ENCODE results near the gene MRS2. TPM values are rescaled to one million over a fixed set of nuclear protein-coding genes. Genes with fewer than 3 reads are reported as not detected.
"Not testable (repeated sequence)": the region's sequence is repeated elsewhere in the genome, so short reads cannot be mapped to it uniquely, and the experiment has no call there.

MRS2 gene
- total RNA-seq, 1 donor from 2014 or later, result 27.5 TPM

DNA sequence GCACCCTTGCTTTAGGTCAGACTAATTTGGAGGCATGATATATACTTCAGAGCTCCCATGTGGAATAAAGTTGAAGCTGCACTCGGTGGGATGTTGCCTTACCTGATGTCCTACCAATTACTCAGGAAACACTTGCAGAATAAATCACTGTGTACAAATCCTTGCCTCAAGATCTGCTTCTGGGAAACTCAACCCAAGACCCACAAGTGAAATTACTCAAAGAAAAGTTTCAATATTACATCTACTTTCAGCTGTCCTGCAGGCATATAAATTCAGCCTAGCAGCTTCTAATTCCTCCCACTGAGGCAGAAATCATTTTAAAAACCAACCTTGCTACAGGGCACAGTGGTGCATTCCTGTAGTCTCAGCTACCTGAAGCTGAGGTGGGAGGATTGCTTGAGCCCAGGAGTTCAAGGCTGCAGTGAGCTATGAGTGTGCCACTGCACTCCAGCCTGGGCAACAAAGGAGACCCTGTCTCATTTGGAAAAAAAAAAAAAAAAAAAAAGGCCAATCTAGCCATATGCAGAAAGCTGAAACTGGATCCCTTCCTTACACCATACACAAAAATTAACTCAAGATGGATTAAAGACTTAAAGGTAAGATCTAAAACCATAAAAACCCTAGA, 24.2 kb upstream of the MRS2 start:
- H3K9me3 Mint-ChIP-seq, result no peaks in the 10 kb centered on the region
- TF ChIP-seq, protein P1, sequence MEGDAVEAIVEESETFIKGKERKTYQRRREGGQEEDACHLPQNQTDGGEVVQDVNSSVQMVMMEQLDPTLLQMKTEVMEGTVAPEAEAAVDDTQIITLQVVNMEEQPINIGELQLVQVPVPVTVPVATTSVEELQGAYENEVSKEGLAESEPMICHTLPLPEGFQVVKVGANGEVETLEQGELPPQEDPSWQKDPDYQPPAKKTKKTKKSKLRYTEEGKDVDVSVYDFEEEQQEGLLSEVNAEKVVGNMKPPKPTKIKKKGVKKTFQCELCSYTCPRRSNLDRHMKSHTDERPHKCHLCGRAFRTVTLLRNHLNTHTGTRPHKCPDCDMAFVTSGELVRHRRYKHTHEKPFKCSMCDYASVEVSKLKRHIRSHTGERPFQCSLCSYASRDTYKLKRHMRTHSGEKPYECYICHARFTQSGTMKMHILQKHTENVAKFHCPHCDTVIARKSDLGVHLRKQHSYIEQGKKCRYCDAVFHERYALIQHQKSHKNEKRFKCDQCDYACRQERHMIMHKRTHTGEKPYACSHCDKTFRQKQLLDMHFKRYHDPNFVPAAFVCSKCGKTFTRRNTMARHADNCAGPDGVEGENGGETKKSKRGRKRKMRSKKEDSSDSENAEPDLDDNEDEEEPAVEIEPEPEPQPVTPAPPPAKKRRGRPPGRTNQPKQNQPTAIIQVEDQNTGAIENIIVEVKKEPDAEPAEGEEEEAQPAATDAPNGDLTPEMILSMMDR (IDR thresholded peaks at IDR 0.05; ENCODE audit: unreplicated experiment), result no peak
- H3K4me3 Mint-ChIP-seq, result no peak overlapping the region
- H3K4me1 Mint-ChIP-seq, result peaks cover 19% of the 10 kb centered on the region
- DNase-seq (ENCODE audit: low spot score in 2 of 2, unreplicated experiment in 2 of 2), result no peak
- H3K27me3 Mint-ChIP-seq (ENCODE audit: low read depth), result no peaks in the 10 kb centered on the region
- H3K27ac Mint-ChIP-seq, result no peak overlapping the region
- no peaks in the 10 kb centered on the region for H3K36me3 Mint-ChIP-seq

DNA sequence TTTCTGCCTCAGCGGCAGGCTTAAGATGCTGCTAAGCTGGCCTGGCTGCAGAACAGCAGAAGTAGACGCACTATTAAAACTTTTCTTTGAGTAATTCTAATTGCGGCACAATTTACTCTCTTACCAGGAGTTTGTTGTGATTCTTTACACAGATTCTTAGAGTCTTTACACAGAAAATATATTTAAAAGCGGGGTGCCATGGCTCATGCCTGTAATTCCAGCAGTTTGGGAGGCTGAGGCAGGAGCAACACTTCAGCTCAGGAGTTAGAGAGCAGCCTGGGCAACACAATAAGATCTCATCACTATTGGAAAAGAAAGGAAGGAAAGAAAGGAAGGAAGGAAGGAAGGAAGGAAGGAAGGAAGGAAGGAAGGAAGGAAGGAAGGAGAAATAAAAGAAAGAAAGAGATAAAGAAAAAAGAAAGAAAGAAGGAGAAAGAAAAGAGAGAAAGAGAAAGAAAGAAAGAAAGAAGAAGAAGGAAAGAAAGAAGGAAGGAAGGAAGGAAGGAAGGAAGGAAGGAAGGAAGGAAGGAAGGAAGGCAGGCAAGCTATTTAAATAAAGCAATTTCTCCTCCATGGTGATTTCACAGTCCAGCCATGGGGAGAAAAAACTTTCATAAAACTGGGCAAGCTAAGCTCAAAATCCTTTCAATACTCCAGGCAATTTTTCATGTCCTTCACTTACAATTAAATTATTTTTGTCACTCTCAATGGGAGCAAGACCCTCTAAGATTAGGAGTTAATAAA, 21.1 kb upstream of the MRS2 start:
- no peaks in the 10 kb centered on the region for H3K36me3 Mint-ChIP-seq
- H3K27me3 Mint-ChIP-seq (ENCODE audit: low read depth), result no peaks in the 10 kb centered on the region
- H3K27ac Mint-ChIP-seq, result no peak overlapping the region
- no peak for DNase-seq (ENCODE audit: low spot score in 2 of 2, unreplicated experiment in 2 of 2)
- TF ChIP-seq, protein P1 (IDR thresholded peaks at IDR 0.05; ENCODE audit: unreplicated experiment), result no peak
- peaks cover 14% of the 10 kb centered on the region for H3K4me1 Mint-ChIP-seq
- H3K9me3 Mint-ChIP-seq, result no peaks in the 10 kb centered on the region
- no peak overlapping the region for H3K4me3 Mint-ChIP-seq

DNA sequence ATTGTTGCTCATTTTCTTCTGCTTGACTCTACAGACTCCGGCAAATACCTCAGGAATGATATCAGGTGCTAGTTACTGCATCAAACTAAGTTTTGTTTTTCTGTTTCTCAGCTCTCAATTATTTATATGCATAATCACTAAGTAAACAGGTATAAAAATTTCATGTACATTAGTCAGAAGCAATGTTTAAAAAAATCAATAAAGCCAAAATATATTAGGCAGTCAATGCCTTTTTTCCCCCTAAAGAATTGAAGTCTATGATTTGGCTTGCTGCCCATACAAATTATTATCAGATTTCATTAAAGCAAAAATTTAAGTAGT, 20.6 kb upstream of the MRS2 start:
- DNase-seq (ENCODE audit: low spot score in 2 of 2, unreplicated experiment in 2 of 2), result no peak
- Mint-ChIP-seq H3K4me1 (peaks cover 9% of the 10 kb centered on the region), H3K4me3 (no peak overlapping the region), H3K27ac (no peak overlapping the region), H3K9me3 (no peaks in the 10 kb centered on the region), H3K36me3 (no peaks in the 10 kb centered on the region), H3K27me3 (ENCODE audit: low read depth) (no peaks in the 10 kb centered on the region)
- TF ChIP-seq, protein P1 (IDR thresholded peaks at IDR 0.05; ENCODE audit: unreplicated experiment), result no peak

DNA sequence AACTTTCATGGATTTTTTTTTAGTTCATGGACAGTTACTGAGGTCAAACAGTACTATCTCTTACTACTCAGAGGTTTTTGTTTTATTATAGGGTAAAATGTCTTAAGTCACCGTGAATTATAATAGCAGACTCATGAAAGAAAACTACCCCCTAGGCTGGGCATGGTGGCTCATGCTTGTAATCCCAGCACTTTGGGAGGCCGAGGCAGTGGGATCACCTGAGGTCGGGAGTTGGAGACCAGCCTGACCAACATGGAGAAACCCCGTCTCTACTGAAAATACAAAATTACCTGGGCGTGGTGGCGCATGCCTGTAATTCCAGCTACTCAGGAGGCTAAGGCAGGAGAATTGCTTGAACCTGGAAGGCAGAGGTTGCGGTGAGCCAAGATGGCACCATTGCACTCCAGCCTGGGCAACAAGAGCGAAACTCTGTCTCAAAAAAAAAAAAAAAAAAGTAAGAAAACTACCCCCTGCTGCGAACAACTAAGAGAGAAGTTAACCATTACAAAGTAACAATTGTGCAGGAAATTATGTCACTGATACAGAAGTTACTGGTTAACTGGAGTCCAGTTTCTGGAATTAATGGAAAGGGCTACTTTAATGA, 19.7 kb upstream of the MRS2 start:
- not testable (repeated sequence) for H3K36me3 Mint-ChIP-seq; H3K27me3 Mint-ChIP-seq (ENCODE audit: low read depth); H3K4me3 Mint-ChIP-seq; DNase-seq (ENCODE audit: low spot score in 2 of 2, unreplicated experiment in 2 of 2); H3K9me3 Mint-ChIP-seq
- Mint-ChIP-seq H3K4me1 (peaks cover 12% of the 10 kb centered on the region), H3K27ac (peak overlapping the region; percentile 45)

DNA sequence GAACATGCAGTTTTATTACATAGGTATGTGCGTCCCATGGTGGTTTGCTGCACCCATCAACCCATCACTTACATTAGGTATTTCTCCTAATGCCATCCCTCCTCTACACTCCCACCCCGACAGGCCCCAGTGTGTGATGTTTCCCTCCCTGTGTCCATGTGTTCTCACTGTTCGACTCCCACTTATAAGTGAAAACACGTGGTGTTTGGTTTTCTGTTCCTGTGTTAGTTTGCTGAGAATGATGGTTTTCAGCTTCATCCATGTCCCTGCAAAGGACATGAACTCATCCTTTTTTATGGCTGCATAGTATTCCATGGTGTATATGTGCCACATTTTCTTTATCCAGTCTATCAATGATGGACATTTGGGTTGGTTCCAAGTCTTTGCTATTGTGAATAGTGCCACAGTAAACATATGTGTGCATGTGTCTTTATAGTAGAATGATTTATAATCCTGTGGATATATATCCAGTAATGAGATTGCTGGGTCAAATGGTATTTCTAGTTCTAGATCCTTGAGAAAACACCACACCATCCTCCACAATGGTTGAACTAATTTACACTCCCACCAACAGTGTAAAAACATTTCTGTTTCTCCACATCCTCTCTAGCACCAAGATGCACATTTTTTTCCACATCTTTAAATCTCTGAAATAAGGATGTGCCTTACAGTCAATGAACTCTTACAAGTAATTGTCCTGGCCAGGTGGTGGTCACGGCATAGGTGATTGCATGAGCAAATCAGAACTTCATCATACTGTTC, 18.2 kb upstream of the MRS2 start:
- H3K27ac Mint-ChIP-seq; H3K4me3 Mint-ChIP-seq; H3K36me3 Mint-ChIP-seq; DNase-seq (ENCODE audit: low spot score in 2 of 2, unreplicated experiment in 2 of 2); H3K27me3 Mint-ChIP-seq (ENCODE audit: low read depth); H3K9me3 Mint-ChIP-seq: not testable (repeated sequence)
- peaks cover 14% of the 10 kb centered on the region for H3K4me1 Mint-ChIP-seq

DNA sequence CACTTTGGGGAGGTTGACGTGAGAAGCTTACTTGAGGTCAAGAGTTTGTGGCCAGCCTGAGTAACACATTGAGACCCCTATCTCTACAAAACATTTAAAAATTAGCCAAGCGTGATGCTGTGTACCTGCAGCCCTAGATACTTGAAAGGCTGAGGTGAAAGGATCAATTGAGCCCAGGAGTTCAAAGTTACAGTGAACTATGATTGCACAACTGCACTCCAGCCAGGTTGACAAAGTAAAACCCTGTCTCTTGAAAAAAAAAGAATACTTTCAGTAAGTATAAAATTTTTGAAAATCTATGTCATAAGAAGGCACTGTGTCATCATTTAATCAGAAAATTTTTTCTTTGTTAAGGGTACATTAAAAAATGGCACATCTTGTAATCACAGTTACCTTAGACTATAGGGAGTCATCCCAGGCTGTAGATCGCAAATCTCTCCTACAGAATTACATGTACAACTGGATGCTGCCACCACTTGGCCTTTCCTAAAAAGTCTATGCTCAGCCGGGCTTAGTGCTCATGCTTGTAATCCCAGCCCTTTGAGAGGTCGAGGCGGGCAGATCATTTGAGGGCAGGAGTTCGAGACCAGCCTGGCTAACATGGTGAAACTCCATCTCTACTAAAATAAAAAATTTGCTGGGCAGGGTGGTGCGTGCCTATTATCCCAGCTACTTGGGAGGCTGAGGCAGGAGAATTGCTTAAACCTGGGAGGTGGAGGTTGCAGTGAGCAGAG, 17.0 kb upstream of the MRS2 start:
- Mint-ChIP-seq H3K27ac (no peak overlapping the region), H3K4me3 (no peak overlapping the region), H3K36me3 (no peaks in the 10 kb centered on the region), H3K27me3 (ENCODE audit: low read depth) (no peaks in the 10 kb centered on the region), H3K4me1 (peaks cover 14% of the 10 kb centered on the region), H3K9me3 (no peaks in the 10 kb centered on the region)
- DNase-seq (ENCODE audit: low spot score in 2 of 2, unreplicated experiment in 2 of 2), result no peak
- TF ChIP-seq, protein P1 (IDR thresholded peaks at IDR 0.05; ENCODE audit: unreplicated experiment), result no peak

Measured in mesothelial cell of epicardium (in vitro differentiated cells).